HG02884 (cell line): ENCODE measurements around the gene ZNF362.

Experiments used
- ATAC-seq: cut with Tn5 transposase; IDR thresholded peaks from one replicate; pipeline ENCODE4 v1.9.1; 2021; ENCODE audit warnings: mild to moderate bottlenecking, moderate library complexity; ENCODE audit not compliant: unreplicated experiment

The ZNF362 gene

DNA sequence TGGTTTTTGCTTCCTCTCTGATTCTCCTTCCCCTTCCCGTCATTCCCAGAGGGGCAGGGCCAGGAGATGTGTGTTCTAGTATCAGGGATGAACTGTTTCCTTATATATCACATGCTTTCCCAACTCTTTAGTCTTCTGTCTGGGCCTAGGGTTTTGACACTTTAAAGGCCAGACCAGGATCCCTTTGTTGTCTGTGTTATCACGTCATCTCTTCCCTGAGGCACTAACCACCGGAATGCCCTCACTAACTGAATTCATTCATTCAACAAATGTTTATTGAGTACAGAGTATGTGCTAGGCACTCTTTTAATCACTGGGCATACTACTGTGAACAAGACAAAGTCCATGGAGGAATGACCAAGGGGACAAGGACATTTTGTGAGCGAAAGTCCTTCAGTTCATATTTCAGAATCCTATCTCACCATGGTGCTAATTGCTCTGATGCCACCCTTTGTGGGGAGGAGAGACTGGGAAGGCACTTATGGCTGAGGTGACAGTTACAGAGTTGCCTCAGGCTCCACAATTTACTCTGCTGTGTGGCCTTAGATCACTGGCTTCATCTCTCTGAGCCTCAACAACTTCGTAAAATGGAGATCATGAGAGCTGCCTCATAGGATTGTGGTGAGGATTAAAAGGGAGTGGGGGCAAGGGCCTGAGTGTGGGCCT lies 12.0 kb upstream of the ZNF362 start:
- no peak for ATAC-seq

DNA sequence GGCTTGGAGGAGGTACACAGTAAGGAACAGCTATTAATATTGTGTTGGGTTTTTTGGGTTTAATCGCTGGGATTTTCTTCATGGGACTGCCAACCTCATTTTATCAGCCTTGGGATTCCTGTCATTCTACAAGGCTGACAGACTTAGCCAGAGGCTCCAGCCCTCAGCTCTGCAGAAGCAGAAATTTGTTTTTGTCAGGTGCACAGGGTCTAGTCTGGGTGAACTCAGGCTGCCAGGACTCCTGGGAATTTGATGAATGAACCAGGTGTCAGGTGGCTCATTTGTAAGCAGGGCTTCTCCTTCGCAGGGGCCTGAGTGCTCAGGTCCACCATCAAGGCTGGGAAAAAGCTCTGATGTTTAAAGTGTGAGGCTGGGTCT lies 11.5 kb upstream of the ZNF362 start:
- no peak for ATAC-seq

DNA sequence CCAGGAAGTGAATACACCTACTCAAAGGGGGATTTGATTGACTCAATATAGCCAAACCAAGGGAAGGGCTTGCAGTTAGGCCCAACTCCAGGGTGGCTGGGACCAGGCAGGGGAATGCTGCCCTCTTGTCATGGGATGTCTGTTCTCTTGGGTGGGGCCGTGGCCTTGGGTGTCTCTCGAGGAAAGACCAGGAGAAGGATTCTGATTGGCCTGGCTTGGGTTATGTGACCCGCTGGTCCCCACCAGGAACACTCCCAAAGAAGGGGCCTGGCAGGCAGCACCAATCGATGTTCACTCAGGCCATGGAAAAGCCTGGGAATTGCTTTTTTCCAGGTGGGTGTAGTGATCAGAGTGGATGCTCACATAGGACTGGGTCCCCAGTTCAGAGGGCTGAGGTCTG lies 10.1 kb upstream of the ZNF362 start:
- ATAC-seq = no peak

DNA sequence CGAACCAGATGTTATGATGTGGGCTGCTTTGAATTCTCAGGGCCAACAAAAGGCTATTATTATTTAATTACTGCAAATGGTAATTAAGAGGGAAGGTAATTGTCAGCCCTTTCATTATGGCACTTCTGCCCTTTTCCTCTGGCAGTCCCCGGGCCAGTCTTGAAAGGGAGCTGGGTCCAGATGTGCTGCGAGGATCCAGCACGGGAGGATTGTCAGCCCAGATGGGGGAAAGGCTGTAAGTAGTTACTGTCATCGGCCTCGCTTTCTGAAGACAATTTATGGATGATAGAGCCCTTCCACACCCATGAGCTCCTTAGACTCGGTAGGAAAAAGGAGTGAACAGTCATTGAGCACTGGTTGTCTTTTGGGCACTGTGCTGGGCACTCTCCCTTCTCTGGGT lies 8.7 kb upstream of the ZNF362 start:
- no peak for ATAC-seq

DNA sequence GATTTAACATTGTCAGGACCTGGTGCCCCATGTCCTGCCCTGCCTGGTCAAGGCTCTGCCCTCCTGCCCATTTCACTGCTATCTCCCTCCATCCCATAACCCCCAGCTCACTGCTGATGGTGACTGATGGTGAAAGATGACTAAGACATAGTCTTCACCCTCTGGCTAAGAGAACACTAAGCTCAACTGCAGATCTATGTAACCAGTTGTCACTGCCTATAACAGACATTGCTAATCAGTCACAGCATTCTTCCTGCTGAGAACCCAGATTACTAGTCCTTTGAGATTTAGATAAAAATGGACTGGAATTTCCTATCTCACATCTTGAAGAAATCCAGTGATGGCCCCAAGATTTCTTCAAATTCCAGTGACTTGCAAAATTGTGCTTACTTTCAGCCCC lies 8.0 kb upstream of the ZNF362 start:
- no peak for ATAC-seq

DNA sequence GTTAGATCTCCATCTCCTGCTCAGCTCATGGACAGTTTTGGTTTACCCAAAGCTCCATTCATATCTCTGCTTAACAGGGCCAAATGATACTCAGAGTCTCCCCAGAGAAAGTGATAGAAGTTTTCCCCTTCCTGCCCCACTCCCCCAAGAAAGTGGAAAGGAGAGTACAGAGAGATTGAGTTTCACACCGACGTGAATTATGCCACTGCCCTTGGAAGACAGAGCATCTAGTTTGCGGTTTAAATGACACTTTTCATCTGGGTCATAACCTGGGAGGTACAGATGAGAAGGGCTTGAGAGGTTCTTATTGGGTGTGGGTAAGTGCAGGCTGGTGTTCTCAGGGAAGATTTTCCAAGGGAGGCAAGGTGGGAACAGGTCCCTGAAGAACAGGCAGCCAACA lies 6.9 kb upstream of the ZNF362 start:
- ATAC-seq = no peak

DNA sequence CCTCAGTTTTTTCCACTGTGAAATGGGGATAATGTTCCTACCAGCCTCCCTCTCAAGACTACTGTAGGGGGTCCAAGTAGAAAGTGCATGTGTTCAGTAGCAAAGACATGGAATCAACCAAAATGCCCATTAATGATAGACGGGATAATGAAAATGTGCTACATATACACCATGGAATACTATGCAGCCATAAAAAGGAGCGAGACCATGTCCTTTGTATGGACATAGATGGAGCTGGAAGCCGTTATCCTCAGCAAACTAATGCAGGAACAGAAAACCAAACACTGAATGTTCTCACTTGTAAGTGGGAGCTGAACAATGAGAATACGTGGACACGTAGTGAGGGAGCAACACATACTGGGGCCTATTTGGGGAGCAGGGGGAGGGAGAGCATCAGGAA lies 6.1 kb upstream of the ZNF362 start:
- no peak for ATAC-seq

DNA sequence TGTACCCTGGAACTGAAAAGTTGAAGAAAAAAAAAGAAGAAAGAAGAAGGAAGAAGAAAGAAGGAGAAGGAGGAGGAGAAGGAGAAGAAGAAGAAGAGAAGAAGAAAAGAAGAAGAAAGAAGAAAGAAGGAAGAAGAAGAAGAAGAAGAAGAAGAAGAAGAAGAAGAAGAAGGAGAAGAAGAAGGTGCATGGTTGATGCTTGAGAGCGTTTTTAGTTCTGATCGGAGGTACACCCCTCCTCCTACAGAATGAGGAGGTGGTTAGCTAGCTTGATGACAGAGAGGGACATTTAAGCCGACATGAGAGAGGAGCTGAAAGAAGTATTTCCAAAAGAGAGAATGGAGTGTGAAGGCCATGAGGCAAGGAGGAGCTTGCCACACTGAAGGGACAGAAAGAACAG lies 5.6 kb upstream of the ZNF362 start:
- ATAC-seq = no peak

DNA sequence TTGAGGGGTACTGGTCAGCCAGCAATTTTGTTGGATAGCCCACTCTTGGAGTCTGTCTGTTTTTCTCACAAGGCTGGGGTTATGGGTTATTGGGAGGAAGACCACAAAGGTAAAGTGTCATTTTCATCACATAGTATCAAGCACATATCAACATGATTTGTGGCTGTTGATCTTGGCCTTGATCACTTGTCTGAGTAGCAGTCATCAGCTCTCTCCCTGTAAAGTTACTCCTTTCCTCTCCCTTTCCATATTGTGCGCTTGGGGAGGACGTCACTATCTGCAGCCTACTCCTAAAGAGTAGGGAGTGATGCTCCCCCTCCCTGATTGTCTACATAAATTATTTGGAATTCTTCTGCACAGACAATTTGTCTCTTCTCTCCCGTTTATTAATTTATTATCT lies 1.8 kb upstream of the ZNF362 start:
- ATAC-seq = no peak

DNA sequence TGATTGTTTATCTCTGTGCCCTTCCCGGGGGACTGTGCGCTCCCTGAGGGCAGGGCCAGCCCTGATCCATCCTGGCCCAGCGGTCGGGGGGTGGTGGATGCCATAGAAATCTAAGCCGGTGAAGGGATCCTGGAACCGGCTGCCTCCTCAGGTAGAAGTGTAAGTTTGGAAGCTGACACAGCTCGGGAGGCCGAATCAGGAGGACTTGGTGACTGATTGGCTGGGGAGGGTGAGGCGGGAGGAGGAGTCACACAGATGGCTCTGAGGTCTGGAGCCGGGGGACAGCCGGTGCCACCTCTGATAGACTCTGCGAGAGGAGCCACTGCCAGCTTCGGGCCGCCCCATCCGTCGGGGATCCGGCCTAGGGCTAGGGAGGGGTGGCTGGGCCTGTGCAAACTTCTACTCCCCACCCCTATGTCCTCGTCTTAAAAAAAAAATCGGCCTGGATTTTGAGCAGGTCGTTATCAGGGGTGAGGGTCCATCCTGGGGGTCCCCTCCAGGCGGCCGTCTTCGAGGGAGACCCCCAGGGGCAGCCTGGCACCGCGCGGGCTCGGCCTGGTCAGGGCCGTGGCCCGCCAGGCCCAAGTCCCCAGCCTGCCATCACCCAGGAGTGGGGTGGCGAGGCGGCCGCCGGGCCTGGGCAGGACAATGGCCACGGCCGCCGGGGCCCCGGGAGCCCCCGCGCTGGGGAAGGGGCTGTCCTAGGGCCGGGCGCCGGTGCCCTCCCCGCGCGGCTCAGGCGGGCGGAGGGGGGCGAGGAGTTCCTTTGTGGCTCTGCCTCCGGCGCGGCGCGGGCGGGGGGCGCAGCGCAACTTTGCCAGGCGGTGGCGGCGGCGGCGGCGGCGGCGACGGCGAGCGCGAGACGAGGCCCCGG lies 708 bp upstream of the ZNF362 start:
- no peak for ATAC-seq

DNA sequence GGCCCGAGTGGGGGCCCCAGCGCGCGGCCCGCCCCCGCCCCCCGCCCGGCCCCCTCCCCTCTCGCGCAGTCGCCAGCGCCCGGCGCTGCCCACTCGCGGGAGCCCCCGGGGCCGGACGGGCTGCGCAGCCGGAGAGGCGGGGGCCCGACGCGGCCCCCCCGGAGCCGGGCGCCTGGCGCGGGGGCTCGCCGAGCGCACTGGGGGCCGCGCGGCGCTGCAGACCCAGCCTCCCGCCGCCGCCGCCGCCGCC lies 146 bp upstream of the ZNF362 start:
- ATAC-seq = no peak

DNA sequence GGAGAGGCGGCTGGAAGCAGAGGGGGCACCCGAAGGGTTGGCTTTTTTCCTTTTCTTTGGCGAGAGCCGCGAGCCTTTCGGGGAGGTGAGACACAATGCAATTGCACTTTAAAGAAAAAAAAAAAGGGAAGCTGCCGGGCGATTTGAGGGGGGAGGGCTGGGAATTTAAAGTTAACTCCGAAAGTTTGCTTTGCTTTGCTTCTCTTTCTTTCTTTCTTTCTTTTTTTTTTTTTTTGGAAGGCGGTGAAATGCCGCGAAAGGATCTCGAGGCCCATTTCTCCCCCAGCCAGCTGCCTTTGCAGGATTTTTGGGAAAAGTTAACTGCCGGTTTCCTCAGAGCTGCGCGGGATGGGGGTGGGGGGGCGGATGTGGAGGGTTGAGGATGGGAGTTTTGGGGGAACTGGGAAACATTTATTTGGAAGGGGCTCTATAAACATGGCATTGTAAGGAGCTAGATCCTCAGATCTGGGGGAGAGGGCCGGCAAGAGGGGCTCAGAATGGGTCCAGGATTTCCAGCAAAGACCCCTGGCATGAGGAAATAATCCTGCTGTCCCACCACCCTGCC lies 997 bp downstream of the ZNF362 start:
- no peak for ATAC-seq

DNA sequence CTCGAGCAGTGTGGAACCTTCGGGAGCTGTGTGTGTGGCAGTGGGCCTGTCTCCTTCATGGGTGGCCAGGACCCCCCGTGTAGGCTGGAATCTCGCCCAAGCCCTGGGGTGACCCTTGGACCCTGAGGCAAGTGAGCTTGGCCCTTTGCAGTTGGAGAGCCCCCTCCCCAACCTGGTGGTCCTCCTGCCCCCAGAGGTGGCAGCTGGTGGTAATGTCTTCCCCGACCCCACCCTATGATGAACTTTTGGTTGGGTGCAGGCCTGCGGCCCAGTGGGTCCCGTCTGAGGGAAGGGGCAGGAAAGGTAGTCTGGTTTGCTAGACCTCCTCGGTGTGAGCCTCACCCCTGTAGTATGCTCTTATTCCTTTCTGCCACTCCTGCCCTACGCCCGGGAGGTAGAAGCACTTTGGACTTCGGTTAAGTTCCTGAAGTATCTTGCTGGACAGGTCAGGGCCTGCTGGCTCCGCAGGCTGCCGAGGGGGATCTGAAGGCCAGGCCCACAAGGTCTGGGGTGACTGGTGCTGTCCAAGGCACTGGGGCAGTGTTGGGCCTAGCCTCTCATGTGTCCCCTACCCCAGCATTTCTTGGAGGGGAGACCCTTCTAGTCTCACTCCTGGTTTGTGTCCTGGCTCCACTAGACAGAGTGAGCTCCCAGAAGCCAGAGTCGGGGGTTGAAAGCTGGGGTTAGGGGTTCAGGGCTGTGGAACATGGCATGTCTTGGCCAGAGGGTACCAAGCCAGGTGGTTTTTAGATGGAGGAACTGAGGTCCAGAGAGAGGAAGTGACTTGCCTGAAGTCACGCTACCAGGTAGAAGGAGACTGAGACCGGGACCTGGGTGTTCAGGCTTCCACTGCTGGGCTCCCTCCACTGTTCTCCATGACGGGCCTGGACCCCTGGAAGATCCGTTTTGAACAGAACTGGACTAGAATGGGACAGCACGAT lies 1.8 kb downstream of the ZNF362 start:
- no peak for ATAC-seq

DNA sequence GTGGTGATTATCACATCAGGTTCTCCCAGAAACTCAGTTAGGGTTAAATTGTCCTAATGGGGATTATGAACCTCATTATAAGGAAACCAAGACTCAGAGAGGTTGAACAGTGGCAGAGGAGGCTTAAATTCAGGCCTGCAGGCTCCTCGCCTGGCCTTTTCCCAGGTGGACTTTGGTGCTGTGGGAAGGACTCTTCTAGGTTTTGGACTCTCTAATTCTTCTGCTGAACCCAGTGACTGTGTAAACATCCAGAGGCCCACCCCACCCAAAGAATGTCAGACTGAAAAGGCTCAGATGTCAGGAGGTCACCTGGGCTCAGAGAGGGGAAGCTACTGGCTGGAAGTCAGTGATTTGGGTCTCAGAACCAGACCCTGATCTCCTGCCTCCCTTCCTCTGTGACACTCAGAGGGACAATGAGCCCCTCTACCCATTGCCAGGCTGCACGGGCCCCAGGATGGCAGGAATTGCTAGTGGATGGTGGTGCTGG lies 2.5 kb downstream of the ZNF362 start:
- no peak for ATAC-seq

DNA sequence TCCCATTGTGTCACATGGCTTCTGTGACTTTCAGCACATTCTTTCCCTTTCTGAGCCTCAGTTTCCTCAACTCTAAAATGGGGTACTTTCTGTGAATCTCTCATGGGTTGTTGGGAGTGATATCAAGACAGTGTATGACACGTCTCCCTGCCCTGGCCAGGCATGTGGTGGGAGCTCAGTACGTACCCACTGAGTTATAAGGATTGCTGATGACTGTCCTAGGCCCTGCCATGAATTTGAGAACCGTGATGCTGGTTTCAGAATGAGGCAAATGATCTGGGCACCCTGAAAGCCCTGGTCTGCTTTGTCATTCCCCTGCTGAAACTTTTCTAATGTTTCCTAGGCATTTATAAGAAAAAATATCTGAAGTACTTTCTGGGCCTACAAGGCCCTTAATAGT lies 3.6 kb downstream of the ZNF362 start:
- no peak for ATAC-seq

DNA sequence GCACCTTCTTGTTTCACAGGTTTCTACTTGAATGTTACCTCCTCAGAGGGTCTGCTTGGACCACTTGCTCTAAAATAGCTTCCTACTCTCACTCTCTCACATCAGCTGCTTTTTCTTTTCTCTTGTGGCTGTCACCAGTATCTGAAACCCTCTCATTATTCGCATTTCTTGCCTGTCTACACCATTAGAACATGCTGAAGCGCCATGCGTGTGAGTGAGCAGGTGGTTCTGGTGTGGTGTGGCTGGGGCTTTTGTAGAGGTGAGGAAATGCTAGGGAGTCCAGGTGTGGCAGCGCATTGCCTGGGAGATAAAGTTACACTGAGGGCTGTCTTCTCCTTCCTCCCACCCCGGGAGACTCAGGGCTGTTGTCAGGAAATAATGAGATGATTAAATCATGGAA lies 4.1 kb downstream of the ZNF362 start:
- ATAC-seq = no peak

DNA sequence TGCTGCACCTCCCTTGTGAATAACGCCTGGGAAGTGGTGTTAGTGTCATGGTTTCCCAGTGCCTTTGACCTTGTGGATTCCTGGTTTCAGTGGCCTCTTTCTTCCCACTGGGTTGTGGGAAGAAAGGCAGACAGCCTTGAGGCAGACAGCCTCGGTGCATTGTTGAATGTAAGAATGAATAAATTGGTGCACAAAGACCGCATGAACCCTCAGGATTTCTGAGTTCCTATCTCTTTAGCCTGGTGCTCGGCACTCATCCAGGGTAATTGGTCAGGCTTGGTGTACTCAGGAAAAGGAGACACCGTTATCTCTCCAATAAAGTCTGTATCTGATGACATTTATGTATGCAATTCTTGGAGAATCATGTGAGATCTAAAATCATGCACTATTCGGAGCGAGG lies 5.1 kb downstream of the ZNF362 start:
- ATAC-seq = no peak

DNA sequence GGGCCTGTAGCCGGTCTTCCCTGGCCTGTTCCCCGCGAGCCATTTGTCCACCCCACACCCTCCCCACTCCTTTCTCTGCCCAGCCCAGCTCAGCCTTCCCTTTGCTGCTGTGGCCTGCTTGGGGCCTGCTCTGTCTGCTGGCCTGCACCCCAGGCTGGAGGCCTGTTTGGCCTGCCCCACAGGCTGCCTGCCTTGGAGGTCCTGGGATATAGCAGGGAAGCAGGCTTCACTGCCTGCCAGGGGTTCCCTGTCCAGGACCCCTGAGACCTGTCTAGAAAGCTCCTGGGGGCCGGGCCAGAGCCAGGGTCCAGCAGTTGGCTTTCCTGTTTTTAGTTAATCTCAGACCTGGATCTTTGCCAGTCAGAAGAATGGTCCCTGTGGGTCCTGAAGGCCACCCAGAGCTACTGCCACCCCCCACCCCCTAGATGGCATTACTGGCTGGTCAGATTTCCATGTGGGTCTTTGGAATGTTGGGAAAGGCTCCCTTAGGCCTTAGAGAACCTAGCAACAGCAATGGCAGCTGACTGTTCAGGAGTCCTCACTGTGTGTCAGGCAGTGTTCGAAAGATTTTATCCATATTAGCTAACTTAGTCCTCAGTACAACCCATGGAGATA lies 7.7 kb downstream of the ZNF362 start:
- no peak for ATAC-seq

DNA sequence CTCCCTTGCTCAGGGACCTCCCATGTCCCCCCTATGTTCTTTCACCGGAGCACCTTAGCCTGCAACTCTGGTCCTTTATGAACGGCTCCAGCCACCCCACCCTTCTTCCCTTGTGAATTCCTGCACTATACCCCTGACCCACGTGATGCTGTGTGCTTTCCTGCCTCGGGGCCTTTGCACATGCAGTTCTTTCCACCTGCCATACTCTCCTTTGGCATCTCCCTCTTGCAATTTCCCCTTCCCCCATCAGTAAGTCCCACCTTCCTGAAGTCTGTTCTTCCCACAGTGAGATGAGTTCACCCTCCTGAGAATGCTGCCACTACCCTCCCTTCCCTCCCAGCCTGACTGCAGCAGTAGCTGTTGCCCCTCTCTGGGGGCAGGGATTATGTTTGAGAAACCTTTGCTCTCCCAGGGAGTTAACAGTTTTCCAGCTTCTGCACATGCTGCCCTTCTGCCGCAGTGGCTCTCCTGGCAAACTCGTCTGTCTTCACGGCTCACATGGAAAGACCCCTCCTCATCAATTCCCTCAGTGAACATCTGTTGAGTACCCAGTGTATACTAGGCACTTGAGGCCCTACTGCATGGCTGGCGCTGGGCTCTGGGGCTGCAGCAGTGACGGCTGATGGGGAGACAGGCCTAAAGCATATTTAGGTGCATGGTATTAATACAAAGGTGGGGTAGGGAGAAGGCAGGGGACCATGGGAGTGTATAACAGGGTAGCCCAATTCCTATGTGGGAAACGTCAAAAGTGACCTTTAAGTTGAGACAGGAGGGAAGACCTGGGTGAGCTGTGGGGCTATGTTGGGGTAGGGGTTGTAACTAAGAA lies 9.7 kb downstream of the ZNF362 start:
- no peak for ATAC-seq

DNA sequence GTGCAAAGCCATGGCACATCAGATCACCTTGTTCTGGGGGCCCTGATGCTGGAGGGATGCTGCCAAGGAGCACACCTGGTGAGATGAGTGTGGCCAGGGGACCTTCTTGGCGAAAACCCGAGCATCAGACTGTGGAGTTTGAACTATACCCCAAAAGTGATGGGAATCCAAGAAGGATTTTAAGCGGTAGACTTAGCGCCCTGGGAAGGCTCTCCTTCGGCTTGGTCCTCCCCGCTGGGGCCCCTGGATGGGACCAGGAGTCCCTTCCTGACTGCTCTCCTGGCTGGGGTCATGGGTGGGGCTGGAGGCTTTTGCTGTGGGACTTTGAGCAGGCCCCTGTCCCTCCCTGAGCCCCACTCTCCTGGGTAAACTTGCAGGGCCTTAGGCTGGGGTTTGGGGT lies 10.5 kb downstream of the ZNF362 start:
- ATAC-seq = no peak
